Suprapubic skin (tissue), 4 donors: Measurements from ENCODE around the gene LYPD6B.

Source experiments
- CTCF ChIP-seq, 2 donors: fragments of 200-600 bp in 1 of 2; fragments of 450-650 bp in 1 of 2; sonication (generic) in 1 of 2; IDR thresholded peaks; one replicate each; pipeline ENCODE4 v1.5.1; 2016 to 2019; ENCODE audit warnings: antibody characterized with exemption in 2 of 2, mild to moderate bottlenecking in 1 of 2, moderate library complexity in 1 of 2
- EP300 ChIP-seq: sonication (generic); formaldehyde crosslinking; IDR thresholded peaks from one replicate; pipeline ENCODE4 v1.6.1; 2017; ENCODE audit warnings: antibody characterized with exemption
- POLR2A ChIP-seq, 2 donors: fragments of 450-650 bp; IDR thresholded peaks; one replicate each; pipeline ENCODE4 v1.6.1; 2017; ENCODE audit warnings: antibody characterized with exemption in 2 of 2, mild to moderate bottlenecking in 2 of 2, moderate library complexity in 2 of 2
- POLR2AphosphoS5 ChIP-seq, 3 donors: sonication (generic); formaldehyde crosslinking; IDR thresholded peaks; one replicate each; pipeline ENCODE4 v1.6.1; 2017; ENCODE audit warnings: antibody characterized with exemption in 3 of 3

DNA sequence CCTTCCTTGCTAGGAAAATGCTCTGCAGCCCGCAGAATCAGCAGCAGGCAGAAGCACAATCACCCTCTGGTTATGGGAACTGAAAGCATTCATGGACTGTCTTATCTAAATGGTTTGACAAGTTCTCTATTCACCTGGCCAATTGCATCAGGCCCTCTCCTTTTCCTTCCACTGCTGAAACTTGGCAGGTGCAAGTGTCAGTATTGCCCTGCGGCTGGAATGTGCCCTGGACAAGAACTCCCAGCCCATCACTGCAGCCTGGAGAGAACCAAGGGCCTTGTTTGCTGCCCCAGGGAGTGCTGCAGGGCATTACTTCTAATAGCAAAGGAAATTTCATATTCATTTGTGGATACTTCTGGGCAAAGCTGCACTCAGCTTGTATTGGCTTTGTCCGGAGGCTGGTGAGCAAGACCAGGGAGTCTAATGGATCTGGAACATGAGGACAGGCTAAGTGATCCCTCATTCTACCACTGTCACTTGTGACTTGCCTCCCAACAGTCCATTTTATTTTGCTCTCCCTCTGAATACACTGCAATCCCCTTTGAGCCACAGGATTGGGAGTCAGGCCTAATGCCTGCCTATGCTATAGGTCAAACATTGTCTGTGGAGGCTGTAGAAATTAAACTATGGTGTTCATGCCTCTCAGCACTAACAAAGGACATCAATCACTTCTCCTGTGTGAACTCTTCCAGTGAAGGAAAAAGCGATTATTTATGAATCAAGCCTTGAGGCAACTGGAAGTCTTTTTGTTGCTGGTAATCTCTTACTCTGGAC, 116.9 kb downstream of the LYPD6B start:
- TF ChIP-seq CTCF (IDR thresholded peaks at IDR 0.05): no peak
- TF ChIP-seq POLR2A (IDR thresholded peaks at IDR 0.05): no peak
- no peak for TF ChIP-seq EP300
- TF ChIP-seq POLR2AphosphoS5 (IDR thresholded peaks at IDR 0.05): no peak
